ENCODE measurements around the gene SPOCK2.
"Not testable (repeated sequence)": the region's sequence is repeated elsewhere in the genome, so short reads cannot be mapped to it uniquely, and the experiment has no call there.

The SPOCK2 gene

DNA sequence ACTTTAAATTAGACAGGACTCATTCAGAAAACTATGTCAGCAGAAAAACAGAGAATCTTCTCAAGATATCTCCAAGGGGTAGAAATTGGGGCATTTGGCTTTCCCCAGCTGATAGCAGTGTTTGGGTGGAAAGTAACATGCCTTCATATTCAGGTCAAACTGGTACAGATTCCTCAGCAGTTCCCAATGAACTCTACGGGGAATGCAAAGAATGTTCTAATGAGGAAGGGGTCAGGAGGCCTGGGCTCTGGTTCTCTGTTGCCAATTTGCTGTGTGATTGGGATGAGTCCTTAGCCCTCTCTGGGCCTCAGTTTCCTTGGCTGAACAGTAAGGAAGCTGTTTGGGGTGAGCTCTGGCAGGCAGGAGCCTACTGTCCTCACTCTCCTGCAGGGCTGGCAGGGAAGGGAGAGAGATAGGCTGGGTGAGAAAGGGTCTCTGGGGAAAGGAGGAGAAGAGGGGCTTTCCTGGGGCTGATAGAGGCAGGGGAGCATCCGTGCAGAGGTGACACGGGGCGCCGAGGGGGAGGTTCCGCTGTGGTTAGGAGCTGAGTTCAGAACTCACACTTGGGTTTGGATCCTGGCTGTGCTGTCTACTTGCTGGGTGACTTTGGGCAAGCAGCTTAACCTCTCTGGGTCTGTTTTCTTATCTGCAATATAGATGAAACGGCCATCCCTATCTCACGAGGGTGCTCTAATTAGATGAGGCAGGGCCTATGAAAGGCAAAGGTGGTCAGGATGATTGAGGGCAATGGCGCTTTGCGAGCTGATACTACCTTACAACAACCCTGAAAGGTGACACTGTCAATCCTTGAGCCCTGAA, 45.1 kb downstream of the SPOCK2 start:
- no peak for DNase-seq
- in situ Hi-C loops (cut with MboI; ENCODE audit: low pct_unique_long_range_greater_than_20kb, low sequenced_read_pairs), result no loop called here

DNA sequence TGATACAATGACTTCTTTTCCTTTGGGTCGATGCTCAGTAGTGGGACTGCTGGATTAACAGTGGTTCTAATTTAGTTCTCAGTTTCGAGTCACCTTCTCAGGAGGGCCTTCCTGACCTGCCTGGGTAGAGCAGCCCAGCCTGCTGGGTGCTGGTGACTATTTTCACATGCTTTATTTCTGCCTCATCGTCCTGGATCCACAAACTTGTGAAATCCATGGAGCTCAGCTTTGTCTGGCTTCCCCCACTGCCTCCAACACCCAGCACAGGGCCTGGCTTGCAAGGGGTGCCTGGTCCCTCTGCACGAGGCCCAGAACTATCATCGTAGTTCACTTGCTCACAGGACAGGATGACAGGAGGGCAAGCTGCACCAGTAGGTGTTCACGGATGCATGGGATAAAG, 46.9 kb downstream of the SPOCK2 start:
- in situ Hi-C loops (cut with MboI; ENCODE audit: low pct_unique_long_range_greater_than_20kb, low sequenced_read_pairs), result no loop called here

DNA sequence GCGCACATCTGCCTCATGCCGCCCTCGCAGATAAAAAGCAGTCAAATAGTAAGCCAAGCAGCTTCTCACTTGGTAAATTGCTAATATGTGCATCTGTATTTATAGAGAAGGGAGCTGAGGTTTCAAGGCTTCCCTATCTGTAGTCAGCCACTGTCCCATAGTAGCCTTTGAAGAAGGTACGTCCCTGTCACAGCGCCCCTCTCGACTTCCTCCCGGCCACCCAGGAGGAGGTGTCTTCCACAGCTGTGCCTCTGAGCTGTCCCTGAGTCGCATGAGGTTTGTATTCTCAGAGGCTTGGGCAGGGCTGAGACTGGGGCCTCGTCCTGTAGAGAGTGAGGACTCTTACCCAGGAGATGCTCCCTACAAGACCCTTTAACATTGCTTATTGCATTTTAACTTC, 49.0 kb downstream of the SPOCK2 start:
- in situ Hi-C loops (cut with MboI; ENCODE audit: low pct_unique_long_range_greater_than_20kb, low sequenced_read_pairs), result no loop called here
- DNase-seq, result no peak

More for the DNA sequence above, 46.9 kb downstream of the SPOCK2 start:
- no peak for DNase-seq

DNA sequence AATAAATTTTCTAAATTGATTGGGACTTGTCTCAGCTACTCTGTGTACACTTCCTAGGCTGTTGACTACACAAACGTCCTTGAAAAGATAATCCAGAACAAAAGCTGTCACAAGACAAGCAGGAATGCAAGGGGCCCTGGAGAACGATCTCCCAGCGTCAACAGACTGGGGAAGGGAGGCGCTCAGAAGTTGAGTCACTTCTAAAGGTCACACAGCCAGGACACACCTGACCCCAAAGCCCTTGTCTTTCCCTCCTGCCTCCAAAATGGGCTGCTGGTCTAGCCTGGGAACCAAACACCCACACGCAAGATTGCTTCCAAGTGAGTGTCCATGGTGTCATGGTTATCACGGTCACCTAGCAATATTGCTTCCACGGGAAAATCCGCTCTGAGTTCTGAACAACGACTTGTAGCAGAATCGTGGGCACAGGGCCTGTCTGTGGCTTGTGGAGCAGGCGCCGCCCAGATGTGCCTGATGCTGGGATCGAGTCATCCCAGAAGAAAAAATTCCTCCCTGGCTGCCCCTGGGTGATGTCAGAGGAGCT, 49.8 kb downstream of the SPOCK2 start:
- DNase-seq, result no peak

DNA sequence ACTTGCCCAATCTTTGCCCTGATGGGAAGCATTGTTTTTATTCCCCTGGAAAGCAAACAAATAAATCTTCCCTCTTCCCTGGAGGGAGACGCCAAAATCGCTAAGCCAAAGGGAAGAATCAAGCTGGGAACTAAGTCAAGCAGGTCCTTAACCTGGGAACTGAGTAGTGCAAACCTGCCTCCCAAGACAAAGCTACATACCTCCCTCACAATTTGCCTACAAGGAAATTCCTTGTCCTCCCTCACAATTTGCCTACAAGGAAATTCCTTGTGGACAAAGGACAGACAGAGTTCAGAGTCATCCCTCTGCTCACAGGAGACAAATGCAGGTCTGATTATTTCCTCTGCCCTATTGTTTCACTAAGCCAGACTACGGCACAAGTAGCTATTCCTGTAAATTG, 50.5 kb downstream of the SPOCK2 start:
- DNase-seq, result no peak
- in situ Hi-C loops (cut with MboI; ENCODE audit: low pct_unique_long_range_greater_than_20kb, low sequenced_read_pairs), result no loop called here

More for the DNA sequence above, 49.8 kb downstream of the SPOCK2 start:
- in situ Hi-C loops (cut with MboI; ENCODE audit: low pct_unique_long_range_greater_than_20kb, low sequenced_read_pairs), result no loop called here

DNA sequence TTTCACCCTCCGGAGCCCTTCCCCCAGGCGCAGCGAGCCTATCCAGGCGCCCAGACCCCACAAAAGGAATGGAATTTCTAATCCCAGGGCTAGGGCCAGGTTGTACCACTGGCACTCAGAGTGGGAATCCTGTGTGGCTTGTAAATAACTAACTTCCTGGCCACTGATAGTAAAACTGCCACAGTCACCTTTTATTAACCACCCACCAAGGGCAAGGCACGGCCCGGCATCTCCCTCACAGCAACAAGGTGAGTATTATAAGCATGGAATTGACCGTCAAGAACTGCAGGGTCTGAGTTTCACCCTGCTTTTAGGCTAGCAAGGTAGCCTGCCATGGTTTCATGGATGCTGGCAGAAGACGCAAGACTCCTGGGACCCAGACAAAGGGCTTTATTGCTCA, 51.1 kb downstream of the SPOCK2 start:
- in situ Hi-C loops (cut with MboI; ENCODE audit: low pct_unique_long_range_greater_than_20kb, low sequenced_read_pairs), result no loop called here
- no peak for DNase-seq

DNA sequence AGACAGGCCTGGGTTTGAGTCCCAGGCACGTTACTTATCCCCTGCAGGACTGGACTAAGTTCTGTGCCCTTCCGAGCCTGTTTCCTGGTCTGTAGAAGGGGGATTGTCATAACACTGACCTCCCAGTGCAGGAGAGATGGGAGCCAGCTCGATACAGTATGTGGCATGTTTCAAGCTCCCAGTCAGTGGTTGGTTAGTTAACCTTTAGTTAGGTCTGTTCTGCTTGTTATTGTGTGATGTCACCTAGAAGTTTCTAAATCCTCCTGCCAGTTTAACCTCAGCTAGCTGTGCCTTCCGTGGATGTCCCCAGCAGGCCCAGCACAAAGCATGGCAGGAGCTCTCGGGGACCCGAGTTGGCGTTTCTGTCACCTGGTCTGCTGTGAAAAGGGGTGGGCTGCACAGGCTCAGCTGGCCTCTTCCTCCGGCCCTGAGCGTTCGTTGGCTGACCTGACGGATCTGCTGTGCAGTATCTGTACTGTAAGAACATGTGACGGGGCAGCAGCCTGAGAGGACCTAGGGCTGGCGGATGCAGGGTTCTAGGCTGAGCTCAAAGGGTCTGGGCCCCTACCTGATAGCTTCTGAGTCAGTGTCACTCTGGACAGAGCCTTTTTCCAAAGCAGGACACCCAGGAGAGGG, 53.0 kb downstream of the SPOCK2 start:
- in situ Hi-C loops (cut with MboI; ENCODE audit: low pct_unique_long_range_greater_than_20kb, low sequenced_read_pairs), result no loop called here
- DNase-seq, result no peak

DNA sequence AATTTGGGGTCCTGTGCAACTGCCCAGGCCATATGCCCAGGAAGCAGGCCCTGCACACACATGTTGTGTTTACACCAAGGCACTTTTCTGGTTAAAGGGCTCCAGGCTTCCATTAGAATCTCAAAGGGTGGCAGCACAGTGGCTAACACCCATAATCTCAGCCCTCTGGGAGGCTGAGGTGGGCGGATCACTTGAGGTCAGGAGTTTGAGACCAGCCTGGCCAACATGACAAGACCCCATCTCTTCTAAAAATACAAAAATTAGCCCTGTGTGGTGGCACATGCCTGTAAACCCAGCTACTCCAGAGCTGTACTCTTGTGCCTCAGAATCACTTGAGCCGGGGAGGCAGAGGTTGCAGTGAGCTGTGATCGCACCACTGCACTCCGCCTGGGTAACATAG, 53.6 kb downstream of the SPOCK2 start:
- no peak for DNase-seq

DNA sequence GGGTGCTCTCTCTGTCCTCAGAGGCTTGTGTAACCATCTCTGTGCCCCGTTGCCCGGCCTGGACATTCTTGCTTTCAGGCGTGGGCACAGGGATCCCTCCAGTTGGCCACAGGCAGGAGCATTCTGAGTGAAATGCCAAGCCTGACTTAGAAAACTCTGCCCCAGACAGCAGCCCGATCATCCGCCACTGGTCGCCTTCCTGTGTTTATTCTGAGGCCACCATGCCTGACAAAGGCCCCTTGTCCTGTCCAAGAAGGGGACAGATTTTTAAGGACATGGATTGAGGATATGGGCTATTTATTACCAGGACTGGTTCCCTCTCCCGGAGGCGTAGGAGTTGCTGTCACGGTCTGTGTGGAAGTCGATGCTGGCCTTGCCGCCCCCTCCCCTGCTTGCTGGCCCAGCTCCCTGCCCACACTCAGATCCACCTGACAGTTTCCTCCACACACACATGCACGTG, 54.3 kb downstream of the SPOCK2 start:
- in situ Hi-C loops (cut with MboI; ENCODE audit: low pct_unique_long_range_greater_than_20kb, low sequenced_read_pairs), result no loop called here

More for the DNA sequence above, 53.6 kb downstream of the SPOCK2 start:
- in situ Hi-C loops (cut with MboI; ENCODE audit: low pct_unique_long_range_greater_than_20kb, low sequenced_read_pairs), result no loop called here

DNA sequence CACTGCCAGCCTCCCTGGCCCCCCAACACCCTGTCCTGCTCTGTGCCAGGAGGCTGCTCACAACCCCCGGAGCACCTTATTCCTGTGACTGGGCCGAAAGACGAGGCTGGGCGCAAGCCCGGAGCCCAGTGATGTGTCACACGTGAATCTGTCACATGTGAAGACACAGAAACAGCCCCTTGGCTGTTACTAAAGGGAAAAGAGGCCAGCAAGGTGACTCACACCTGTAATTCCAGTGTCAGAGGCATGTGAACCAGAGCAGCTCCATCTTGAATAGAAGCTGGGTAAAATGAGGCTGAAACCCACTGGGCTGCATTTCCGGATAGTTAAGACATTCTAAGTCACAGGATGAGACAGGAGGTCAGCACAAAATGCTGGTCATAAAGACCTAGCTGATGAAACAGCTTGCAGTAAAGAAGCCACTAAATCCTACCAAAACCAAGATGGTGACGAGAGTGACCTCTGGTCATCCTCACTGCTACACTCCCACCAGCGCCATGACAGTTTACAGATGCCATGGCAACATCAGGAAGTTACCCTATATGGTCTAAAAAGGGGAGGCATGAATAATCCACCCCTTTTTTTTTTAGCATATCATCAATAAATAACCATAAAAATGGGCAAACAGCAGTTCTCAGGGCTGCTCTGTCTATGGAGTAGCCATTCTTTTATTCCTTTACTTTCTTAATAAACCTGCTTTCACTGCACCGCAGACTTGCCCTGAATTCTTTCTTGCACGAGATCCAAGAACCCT, 55.8 kb downstream of the SPOCK2 start:
- DNase-seq; in situ Hi-C loops (cut with MboI; ENCODE audit: low pct_unique_long_range_greater_than_20kb, low sequenced_read_pairs): not testable (repeated sequence)

More for the DNA sequence above, 54.3 kb downstream of the SPOCK2 start:
- DNase-seq, result no peak

DNA sequence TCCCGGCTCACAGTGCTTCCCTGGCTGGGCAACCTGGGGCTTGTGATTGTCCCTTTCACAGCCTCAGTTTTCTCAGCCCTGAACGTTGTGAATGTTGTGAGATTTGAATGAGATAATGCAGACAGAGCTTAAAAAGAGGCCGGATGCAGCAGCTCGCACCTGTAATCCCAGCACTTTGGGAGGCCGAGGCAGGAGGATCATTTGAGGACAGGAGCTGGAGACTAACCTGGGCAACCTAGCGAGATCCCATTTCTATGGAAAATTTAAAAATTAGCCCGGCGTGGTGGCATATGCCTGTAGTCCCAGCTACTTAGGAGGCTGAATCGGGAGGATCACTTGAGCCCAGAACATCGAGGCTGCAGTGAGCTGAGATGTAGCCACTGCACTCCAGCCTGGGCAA, 56.6 kb downstream of the SPOCK2 start:
- in situ Hi-C loops (cut with MboI; ENCODE audit: low pct_unique_long_range_greater_than_20kb, low sequenced_read_pairs), result no loop called here
- DNase-seq, result no peak

DNA sequence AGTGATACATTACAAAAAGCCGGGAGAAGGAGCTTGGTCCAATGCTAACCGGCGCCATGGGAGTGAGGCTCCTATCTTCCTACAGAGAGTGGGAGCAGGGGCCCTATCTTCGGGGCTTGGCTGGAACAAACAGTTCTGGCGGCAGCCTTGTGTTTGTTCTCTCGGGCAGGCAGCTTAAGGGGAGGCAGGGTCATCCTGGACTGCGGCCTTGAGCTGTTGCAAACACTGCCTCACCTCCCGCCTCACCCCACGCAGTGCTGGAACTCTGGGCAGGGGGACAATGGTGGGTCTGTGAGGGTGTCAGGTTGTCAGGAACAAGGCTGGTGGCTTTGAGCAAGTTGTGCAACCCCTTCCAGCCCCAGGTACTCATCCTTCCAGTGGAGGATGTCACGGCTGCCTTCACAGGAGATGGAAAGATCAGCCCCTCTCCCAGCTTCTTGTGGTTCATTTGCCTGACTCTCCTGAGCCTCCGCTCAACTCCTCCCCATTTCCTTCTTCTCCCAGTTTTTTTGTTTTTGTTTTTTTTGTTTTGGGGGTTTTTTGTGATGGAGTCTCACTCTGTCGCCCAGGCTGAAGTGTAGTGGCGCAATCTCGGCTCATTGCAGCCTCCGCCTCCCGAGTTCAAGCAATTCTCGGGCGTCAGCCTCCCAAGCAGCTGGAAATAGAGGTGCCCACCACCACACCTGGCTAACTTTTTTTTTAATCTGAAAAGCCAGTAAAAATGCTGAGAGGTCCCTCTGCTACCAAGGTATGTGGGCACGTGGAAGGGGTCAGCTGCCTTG, 57.4 kb downstream of the SPOCK2 start:
- DNase-seq, result no peak
- in situ Hi-C loops (cut with MboI; ENCODE audit: low pct_unique_long_range_greater_than_20kb, low sequenced_read_pairs), result no loop called here

DNA sequence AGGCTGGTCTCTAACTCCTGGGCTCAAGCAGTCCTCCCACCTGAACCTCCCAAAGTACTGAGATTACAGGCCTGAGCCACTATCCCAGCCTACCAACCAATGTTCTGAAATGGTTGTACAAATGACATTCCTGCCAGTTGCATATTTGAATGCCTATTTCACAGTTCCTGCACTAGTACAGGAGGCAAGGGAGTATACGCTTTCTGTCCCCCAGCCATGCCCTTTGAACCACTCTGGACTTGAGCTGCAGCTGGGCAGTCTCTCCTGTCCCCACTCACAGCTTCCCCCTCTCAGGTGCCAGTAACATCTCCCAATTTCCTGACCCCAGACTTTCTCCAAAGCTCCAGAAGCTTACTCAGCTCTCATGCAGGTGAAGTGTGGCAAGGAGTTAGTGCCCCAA, 58.9 kb downstream of the SPOCK2 start:
- no peak for DNase-seq
- in situ Hi-C loops (cut with MboI; ENCODE audit: low pct_unique_long_range_greater_than_20kb, low sequenced_read_pairs), result no loop called here

DNA sequence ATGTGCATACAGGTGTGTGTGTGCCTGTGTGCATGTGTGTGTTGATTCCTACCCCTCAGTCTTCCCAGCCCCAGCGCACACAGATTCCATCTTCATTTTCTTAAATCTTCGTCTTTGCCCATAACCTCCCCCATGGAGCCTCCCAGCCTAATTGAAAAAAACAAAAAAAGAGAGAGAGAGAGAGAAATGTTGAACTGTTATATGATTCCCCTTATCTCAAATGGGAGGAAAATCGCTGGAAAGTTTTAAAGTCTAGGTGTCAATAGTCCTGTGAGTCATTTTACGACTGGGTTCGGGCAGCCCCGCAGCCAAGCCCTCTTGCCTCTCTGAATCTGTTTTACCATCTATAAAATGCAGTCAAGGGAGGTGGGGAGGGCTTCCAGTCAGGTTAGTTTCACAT, 60.9 kb downstream of the SPOCK2 start:
- in situ Hi-C loops (cut with MboI; ENCODE audit: low pct_unique_long_range_greater_than_20kb, low sequenced_read_pairs), result no loop called here
- DNase-seq, result no peak

DNA sequence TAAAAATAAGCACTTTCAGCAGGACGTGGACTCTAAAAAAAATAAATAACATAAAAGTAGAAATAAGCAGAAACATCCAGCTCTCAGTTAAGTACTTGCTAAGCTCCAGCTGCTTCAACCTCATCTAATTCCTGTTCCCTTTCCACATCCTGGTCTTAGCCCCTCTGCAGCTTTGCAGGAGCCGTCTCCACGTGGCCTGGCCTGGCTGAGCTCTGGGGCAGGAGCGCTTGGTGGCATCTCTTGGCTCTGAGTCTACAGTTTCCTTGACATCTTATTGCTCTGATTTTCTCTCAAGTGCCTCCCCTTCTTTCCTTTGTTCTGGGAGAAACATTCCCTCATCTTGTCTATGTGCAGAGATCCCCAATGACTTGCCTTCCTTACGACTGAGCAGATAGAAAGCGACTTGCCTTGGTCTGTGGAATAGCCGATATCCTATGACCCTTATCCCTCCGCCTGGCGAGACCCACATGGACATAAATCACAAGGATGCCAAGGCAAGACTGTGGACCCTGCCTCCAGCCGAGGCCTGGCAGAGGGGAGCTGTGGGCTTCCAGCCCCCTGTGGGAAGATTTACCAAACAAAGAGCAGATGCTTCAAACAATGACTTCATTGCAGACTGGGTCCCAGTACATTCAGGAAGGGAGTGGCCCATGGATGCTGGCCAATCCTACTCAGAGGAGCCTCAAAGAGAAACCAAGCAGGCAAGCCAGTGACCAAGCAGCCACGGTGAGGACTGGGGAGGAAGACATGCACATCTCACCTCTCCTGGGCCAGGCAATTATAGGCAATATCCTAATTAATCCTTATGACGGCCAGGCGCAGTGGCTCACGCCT, 61.9 kb downstream of the SPOCK2 start:
- in situ Hi-C loops (cut with MboI; ENCODE audit: low pct_unique_long_range_greater_than_20kb, low sequenced_read_pairs), result no loop called here
- no peak for DNase-seq

DNA sequence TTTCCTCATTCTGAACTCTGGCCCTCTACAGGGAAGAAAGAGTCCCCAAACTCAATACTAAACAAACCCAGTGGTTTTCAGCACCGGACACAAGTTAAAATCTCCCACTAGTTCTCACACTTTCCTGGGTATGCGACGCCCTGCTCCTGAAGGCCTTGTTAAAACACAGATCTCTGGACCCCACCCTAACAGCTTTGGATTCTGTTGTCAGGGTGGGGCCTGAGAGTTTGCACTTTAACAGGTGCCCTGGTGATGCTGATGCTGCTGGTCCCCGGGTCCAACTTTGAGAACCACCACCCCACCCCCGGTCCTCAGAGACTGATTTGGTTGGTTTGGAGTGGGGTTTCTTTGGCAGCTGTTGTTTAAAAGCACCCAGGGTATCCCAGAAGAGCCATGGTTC, 62.5 kb downstream of the SPOCK2 start:
- no peak for DNase-seq
- in situ Hi-C loops (cut with MboI; ENCODE audit: low pct_unique_long_range_greater_than_20kb, low sequenced_read_pairs), result no loop called here

DNA sequence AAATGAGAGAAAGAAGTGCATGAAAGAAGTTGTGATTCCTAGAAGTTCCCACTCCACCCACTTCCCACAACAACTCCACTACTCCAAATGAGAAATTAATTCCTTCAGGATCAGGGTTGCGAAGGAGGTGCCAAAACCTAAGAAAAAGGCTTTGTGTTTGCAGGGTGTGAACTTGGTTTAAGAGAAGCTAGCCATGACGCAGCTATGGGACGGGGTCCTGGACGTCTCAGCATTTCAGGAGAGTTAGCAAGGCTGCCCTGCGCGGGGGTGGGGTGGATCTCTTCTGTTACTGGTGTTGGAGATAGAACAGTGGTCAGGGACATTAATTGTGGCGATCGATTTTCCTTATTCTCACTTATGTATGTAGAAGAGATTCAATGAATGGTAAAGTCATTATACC, 63.0 kb downstream of the SPOCK2 start:
- DNase-seq, result no peak
- in situ Hi-C loops (cut with MboI; ENCODE audit: low pct_unique_long_range_greater_than_20kb, low sequenced_read_pairs), result no loop called here

DNA sequence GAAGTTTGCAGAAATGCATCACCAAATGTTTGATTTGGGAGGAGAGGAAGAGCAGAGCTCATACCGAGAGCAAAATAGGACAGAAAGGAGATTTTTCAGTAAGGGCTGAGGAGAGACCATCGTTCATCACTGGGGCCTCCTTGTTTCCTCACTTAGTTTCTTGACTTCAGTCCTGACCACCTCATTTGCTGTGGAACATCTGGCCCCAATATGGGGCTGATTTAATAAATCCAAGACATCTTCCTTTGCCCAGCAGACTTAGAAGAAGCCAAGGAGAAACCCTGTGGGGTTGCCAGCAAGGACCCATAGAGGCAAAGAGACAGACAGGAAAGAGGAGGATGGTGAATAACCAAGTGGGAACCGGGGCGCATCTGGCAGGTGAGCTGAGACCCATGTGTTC, 63.8 kb downstream of the SPOCK2 start:
- in situ Hi-C loops (cut with MboI; ENCODE audit: low pct_unique_long_range_greater_than_20kb, low sequenced_read_pairs), result no loop called here
- DNase-seq, result no peak
